A549 (cell line): Measurements from ENCODE around the gene GLT1D1. TPM values are rescaled to one million over a fixed set of nuclear protein-coding genes. Genes with fewer than 3 reads are reported as not detected.

ENCODE experiments used
- ATAC-seq, 2 experiments: fragments of 200-7000 bp in 1 of 2; fragments of >200 bp in 1 of 2; cut with Nextera tagmentation in 1 of 2; cut with Tn5 transposase in 1 of 2; 3 replicates each; pipeline versions ENCODE4 v1.8.0 to v1.9.1; 2018 to 2020; ENCODE audit warnings: mild to moderate bottlenecking in 1 of 2, moderate library complexity in 1 of 2
- CTCF ChIA-PET: fragments of 300-600 bp; sonication (Branson Sonifier 250); formaldehyde crosslinking; extraction: SDS; loops from one replicate; lab custom pipeline; 2021; ENCODE audit warnings: antibody characterized with exemption, inconsistent platforms; lab: Yijun Ruan, JAX
- POLR2A ChIA-PET: fragments of 350-600 bp; formaldehyde crosslinking; extraction: SDS; loops from one replicate; lab custom pipeline; 2021; ENCODE audit warnings: antibody characterized with exemption, inconsistent platforms; lab: Yijun Ruan, JAX
- DNase-seq, 2 experiments: peaks; one replicate each; pipeline versions ENCODE4 v3.0.0 to v3.0.0-alpha.2; 2011 to 2016; ENCODE audit warnings: low read depth in 1 of 2, low spot score in 1 of 2
- FAIRE-seq: peaks from 2 replicates; lab custom pipeline; 2011; peaks lifted over from hg19 to GRCh38; lab: Jason Lieb, UNC
- H3K27ac ChIP-seq, 2 experiments: fragments of >200 bp; sonication (Bioruptor Twin); formaldehyde crosslinking; 3 replicates each; pipeline ENCODE4 v1.5.1; 2016 to 2017
- H3K4me1 ChIP-seq: fragments of >200 bp; sonication (Bioruptor Twin); formaldehyde crosslinking; 3 replicates; pipeline ENCODE4 v1.6.1; 2016
- H3K4me2 ChIP-seq: fragments of >200 bp; sonication (Bioruptor Twin); formaldehyde crosslinking; 3 replicates; pipeline ENCODE4 v1.6.1; 2016
- H3K4me3 ChIP-seq: fragments of >200 bp; sonication (Bioruptor Twin); formaldehyde crosslinking; 3 replicates; pipeline ENCODE4 v1.5.1; 2016
- H3K9me3 ChIP-seq: fragments of >200 bp; sonication (Bioruptor Twin); formaldehyde crosslinking; 3 replicates; pipeline ENCODE4 v1.6.1; 2016
- CBX8 ChIP-seq: fragments of 200-600 bp; sonication (generic); IDR thresholded peaks from 2 replicates; pipeline ENCODE4 v1.6.1; 2016
- CHD2 ChIP-seq: fragments of 150-350 bp; IDR thresholded peaks from 2 replicates; pipeline ENCODE4 v1.6.1; 2014; ENCODE audit warnings: low read length; ENCODE audit not compliant: partially characterized antibody
- EHMT2 ChIP-seq: fragments of 200-600 bp; sonication (generic); IDR thresholded peaks from 2 replicates; pipeline ENCODE4 v1.6.1; 2016; ENCODE audit warnings: antibody characterized with exemption, low read depth, mild to moderate bottlenecking, moderate library complexity
- ESRRA ChIP-seq: fragments of 150-350 bp; IDR thresholded peaks from 2 replicates; pipeline ENCODE4 v1.6.1; 2014; ENCODE audit warnings: mild to moderate bottlenecking, low read length, borderline replicate concordance
- GATA3 ChIP-seq: IDR thresholded peaks from 2 replicates; pipeline ENCODE4 v1.6.1; 2012; ENCODE audit warnings: borderline replicate concordance
- HOXB13 ChIP-seq: fragments of 250-450 bp; sonication (Bioruptor Pico); IDR thresholded peaks from 2 replicates; pipeline ENCODE4 v1.5.0; 2020; ENCODE audit warnings: low read depth, mild to moderate bottlenecking, moderate library complexity
- JUNB ChIP-seq: fragments of >200 bp; sonication (Bioruptor Twin); formaldehyde crosslinking; IDR thresholded peaks from 2 replicates; pipeline ENCODE4 v1.6.1; 2016
- KDM1A ChIP-seq: fragments of 200-600 bp; sonication (generic); IDR thresholded peaks from 2 replicates; pipeline ENCODE4 v1.6.1; 2016; ENCODE audit warnings: low read depth, mild to moderate bottlenecking
- MAFK ChIP-seq: fragments of 450-650 bp; IDR thresholded peaks from 2 replicates; pipeline ENCODE4 v1.6.1; 2014; ENCODE audit not compliant: partially characterized antibody
- NR3C1 ChIP-seq: fragments of >200 bp; sonication (Bioruptor Twin); formaldehyde crosslinking; IDR thresholded peaks from 3 replicates; pipeline ENCODE4 v1.6.1; 2017
- RARB ChIP-seq: fragments of 250-450 bp; sonication (Bioruptor Pico); IDR thresholded peaks from 2 replicates; pipeline ENCODE4 v1.8.0; 2021; ENCODE audit warnings: mild to moderate bottlenecking, moderate library complexity
- RCOR1 ChIP-seq: fragments of 150-350 bp; IDR thresholded peaks from 2 replicates; pipeline ENCODE4 v1.6.1; 2014; ENCODE audit warnings: antibody characterized with exemption, low read length, low read depth
- SREBF2 ChIP-seq: fragments of 450-650 bp; IDR thresholded peaks from 2 replicates; pipeline ENCODE4 v1.6.1; 2014; ENCODE audit warnings: mild to moderate bottlenecking, moderate library complexity
- TP53 ChIP-seq: fragments of 250-450 bp; sonication (Bioruptor Pico); IDR thresholded peaks from 2 replicates; pipeline ENCODE4 v1.5.0; 2021; ENCODE audit warnings: mild to moderate bottlenecking, moderate library complexity
- ZFP36 ChIP-seq: fragments of 450-650 bp; IDR thresholded peaks from 2 replicates; pipeline ENCODE4 v1.6.1; 2014; ENCODE audit warnings: borderline replicate concordance; ENCODE audit not compliant: partially characterized antibody
- WGBS: methylation state at CpG from one replicate; pipeline ENCODE4 v1.1.6; 2017; ENCODE audit errors: missing lambda C conversion rate; 5-methylcytosine and 5-hydroxymethylcytosine counted together
- polyA plus RNA-seq, 4 experiments: library from polyadenylated mRNA; depleted of rRNA in 3 of 4; stranded (reverse); fragments of >200 nt; fragmentation: RNase III in 1 of 4; extraction: RNeasy Plus Mini Kit Qiagen cat#74134 plus additional on column Dnase treatment in 1 of 4; gene quantifications; 2 replicates in 3 of 4; 3 replicates in 1 of 4; pipeline ENCODE4 v1.2.3, GENCODE V29; 2011 to 2017
- TF ChIP-seq, protein P1 (sequence below): fragments of 150-350 bp; IDR thresholded peaks from 2 replicates; pipeline ENCODE4 v1.6.1; 2014; ENCODE audit warnings: low read depth, mild to moderate bottlenecking, low read length
- TF ChIP-seq, protein P2 (sequence below): fragments of >200 bp; sonication (Bioruptor Twin); formaldehyde crosslinking; IDR thresholded peaks from 2 replicates; pipeline ENCODE4 v1.6.1; 2016
- TF ChIP-seq, protein P3 (sequence below): IDR thresholded peaks from 2 replicates; pipeline ENCODE4 v1.6.1; 2012; ENCODE audit warnings: low read depth, borderline replicate concordance
- TF ChIP-seq, protein P4 (sequence below): fragments of >200 bp; sonication (Bioruptor Twin); formaldehyde crosslinking; IDR thresholded peaks from 3 replicates; pipeline ENCODE4 v1.6.1; 2016

The GLT1D1 gene
- polyA plus RNA-seq, 2 of the 4 experiments (the other 2 are of a cell fraction) = not detected

GRCh38 chr12:128928361-128928760, 75.1 kb downstream of the GLT1D1 start:
- Histone ChIP-seq H3K9me3 (no peaks in the 10 kb centered on the region), H3K4me1 (no peaks in the 10 kb centered on the region), H3K4me2 (no peak overlapping the region), H3K27ac (no peak overlapping the region), H3K4me3 (no peak overlapping the region)
- no peak for DNase-seq
- 42% methylated on average over 12 of the region's 12 CpGs for WGBS
- CTCF ChIA-PET = no interaction called here
- no peak for FAIRE-seq
- POLR2A ChIA-PET = no interaction called here
- TF ChIP-seq SREBF2 (no peak), ESRRA (no peak), NR3C1 (no peak)
- TF ChIP-seq, protein P1, sequence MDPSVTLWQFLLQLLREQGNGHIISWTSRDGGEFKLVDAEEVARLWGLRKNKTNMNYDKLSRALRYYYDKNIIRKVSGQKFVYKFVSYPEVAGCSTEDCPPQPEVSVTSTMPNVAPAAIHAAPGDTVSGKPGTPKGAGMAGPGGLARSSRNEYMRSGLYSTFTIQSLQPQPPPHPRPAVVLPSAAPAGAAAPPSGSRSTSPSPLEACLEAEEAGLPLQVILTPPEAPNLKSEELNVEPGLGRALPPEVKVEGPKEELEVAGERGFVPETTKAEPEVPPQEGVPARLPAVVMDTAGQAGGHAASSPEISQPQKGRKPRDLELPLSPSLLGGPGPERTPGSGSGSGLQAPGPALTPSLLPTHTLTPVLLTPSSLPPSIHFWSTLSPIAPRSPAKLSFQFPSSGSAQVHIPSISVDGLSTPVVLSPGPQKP = no peak
- TF ChIP-seq, protein P2, sequence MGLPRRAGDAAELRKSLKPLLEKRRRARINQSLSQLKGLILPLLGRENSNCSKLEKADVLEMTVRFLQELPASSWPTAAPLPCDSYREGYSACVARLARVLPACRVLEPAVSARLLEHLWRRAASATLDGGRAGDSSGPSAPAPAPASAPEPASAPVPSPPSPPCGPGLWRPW = no peak
- TF ChIP-seq, all 56 proteins: peak for 0
- ATAC-seq = no peak; a peak in 1 of 6 replicates

DNA sequence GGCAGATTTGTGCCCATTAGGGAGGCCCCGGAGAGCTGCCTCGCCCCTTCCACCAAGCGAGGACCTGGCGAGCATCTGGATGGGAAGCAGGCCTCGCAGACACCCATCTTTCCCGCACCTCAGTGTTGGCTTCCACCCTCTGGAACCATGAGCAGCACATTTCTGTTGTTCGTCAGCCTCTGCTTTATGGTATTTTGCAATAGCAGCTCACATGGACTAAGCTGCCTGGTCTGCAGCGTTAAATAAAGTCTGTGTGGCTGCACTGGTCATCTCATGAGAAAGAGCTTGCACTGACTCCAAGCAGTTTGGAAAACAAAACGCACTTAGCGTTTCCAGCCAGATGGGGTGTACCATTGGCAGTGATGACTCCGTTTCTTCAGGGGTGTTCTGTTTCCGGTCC, 75.8 kb downstream of the GLT1D1 start:
- Histone ChIP-seq H3K4me2 (no peak overlapping the region), H3K27ac (no peak overlapping the region), H3K4me1 (no peaks in the 10 kb centered on the region), H3K4me3 (no peak overlapping the region), H3K9me3 (no peaks in the 10 kb centered on the region)
- ATAC-seq = no peak
- WGBS = 37% methylated on average over 12 of the region's 12 CpGs
- no peak for FAIRE-seq
- DNase-seq = no peak
- TF ChIP-seq, protein P3, sequence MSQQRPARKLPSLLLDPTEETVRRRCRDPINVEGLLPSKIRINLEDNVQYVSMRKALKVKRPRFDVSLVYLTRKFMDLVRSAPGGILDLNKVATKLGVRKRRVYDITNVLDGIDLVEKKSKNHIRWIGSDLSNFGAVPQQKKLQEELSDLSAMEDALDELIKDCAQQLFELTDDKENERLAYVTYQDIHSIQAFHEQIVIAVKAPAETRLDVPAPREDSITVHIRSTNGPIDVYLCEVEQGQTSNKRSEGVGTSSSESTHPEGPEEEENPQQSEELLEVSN = no peak
- TF ChIP-seq GATA3 (no peak), KDM1A (no peak), TP53 (no peak), SREBF2 (no peak)
- TF ChIP-seq, protein P2 = no peak
- ChIA-PET CTCF (interaction anchor here (0.9 kb wide), 1 partner anchor 9 kb away, joined by 3 read pairs; no protein-coding TSS in a partner anchor), POLR2A (no interaction called here)

GRCh38 chr12:128930606-128931005, 77.3 kb downstream of the GLT1D1 start:
- Histone ChIP-seq H3K9me3 (no peaks in the 10 kb centered on the region), H3K4me1 (no peaks in the 10 kb centered on the region), H3K4me2 (no peak overlapping the region), H3K4me3 (no peak overlapping the region), H3K27ac (no peak overlapping the region)
- no peak for ATAC-seq
- no peak for FAIRE-seq
- CTCF ChIA-PET = interaction anchor here (0.6 kb wide), 1 partner anchor 1731 kb away, joined by 3 read pairs; no protein-coding TSS in a partner anchor
- TF ChIP-seq HOXB13 (CRISPR knock-in tag) (no peak), ZFP36 (no peak), RCOR1 (no peak), CHD2 (no peak), RARB (CRISPR knock-in tag) (no peak), CBX8 (no peak), EHMT2 (no peak), JUNB (no peak), NR3C1 (no peak)
- TF ChIP-seq, protein P1 = no peak
- no peak for DNase-seq
- POLR2A ChIA-PET = no interaction called here
- WGBS = 35% methylated on average over 13 of the region's 13 CpGs

GRCh38 chr12:128932521-128932920, 79.2 kb downstream of the GLT1D1 start:
- no peak for DNase-seq
- 48% methylated on average over 15 of the region's 20 CpGs for WGBS
- POLR2A ChIA-PET = no interaction called here
- no peak for FAIRE-seq
- H3K4me1 ChIP-seq = no peaks in the 10 kb centered on the region
- ATAC-seq = no peak
- H3K9me3 ChIP-seq = no peaks in the 10 kb centered on the region
- H3K27ac ChIP-seq = no peak overlapping the region
- CTCF ChIA-PET = no interaction called here
- no peak overlapping the region for H3K4me3 ChIP-seq
- no peak overlapping the region for H3K4me2 ChIP-seq
- TF ChIP-seq, protein P4, sequence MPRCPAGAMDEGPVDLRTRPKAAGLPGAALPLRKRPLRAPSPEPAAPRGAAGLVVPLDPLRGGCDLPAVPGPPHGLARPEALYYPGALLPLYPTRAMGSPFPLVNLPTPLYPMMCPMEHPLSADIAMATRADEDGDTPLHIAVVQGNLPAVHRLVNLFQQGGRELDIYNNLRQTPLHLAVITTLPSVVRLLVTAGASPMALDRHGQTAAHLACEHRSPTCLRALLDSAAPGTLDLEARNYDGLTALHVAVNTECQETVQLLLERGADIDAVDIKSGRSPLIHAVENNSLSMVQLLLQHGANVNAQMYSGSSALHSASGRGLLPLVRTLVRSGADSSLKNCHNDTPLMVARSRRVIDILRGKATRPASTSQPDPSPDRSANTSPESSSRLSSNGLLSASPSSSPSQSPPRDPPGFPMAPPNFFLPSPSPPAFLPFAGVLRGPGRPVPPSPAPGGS = no peak
- TF ChIP-seq MAFK = no peak
- no peak for TF ChIP-seq EHMT2
